SIG-M5 (cell line): ENCODE results near the gene POLR3K.
"Not testable (repeated sequence)": the region's sequence is repeated elsewhere in the genome, so short reads cannot be mapped to it uniquely, and the experiment has no call there.

Experiments used
- DNase-seq: peaks from one replicate; lab custom pipeline; 2025; lab: John Stamatoyannopoulos, UW

Gene POLR3K

DNA sequence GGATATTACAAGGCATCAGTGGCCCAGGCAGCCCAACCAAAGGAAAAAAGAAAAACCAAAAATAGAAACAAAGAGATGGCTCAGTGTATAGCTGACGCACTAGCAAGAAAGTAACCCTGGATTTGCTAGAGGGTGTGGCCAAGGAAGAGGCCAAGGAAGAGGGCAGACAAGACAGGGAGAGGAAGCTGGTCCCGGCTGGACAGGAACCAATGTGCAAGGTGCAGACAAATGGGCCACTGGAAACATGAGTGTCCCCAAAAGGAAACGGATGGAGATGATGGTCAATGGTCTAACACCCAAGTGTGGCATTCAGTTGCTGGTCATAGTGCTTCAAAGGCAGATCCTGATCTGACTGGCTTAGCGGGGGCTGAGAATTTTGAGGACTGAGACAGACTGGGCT, 10.7 kb downstream of the POLR3K start:
- no peak for DNase-seq

DNA sequence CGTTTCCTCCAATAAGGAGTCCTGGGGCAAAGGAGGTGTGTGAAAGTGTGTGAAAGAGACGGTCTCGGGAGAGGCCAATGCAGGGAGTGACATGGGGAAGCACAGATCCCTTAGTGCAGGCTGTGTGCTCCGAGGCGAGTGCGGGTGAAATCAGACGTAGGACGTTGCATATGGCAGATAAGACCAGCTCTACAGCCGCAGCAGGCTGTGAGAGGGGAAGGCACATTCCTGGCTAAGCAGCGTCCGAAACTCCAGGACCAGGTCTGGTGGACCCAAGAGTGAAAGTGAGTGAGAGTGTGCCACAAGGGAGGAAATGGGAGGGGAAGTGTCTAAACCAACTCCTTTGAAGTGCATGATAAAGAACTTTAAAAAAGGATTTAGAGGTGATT, 11.3 kb downstream of the POLR3K start:
- no peak for DNase-seq

DNA sequence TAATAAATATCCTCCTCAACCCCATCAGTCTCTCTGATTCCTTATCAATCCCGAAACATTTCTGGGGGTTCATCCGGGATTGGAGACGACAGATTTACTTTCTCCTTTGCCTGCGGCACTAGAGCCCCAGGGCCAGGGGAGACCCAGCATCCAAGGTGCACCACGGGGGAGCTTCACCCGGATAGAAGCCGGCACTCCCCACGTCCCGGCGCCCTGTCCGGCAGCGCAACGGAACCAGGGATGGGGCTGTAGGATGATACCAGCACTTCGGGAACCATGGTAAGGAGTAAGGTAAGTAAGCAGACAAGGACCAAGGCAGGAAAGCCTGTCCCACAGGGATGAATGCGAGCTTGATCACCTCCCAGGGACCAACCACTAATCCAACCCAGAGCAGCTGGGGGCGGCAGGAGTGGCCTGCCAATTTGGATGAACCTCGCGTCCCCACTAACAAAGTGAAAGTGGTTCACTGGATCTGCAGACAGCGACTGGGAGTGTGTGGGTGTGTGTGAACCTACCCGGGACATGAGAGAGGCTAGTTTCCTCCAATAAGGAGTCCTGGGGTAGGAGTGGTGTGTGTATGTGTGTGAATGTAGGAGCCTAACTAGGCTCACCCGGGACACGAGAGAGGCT, 11.9 kb downstream of the POLR3K start:
- DNase-seq, result no peak

DNA sequence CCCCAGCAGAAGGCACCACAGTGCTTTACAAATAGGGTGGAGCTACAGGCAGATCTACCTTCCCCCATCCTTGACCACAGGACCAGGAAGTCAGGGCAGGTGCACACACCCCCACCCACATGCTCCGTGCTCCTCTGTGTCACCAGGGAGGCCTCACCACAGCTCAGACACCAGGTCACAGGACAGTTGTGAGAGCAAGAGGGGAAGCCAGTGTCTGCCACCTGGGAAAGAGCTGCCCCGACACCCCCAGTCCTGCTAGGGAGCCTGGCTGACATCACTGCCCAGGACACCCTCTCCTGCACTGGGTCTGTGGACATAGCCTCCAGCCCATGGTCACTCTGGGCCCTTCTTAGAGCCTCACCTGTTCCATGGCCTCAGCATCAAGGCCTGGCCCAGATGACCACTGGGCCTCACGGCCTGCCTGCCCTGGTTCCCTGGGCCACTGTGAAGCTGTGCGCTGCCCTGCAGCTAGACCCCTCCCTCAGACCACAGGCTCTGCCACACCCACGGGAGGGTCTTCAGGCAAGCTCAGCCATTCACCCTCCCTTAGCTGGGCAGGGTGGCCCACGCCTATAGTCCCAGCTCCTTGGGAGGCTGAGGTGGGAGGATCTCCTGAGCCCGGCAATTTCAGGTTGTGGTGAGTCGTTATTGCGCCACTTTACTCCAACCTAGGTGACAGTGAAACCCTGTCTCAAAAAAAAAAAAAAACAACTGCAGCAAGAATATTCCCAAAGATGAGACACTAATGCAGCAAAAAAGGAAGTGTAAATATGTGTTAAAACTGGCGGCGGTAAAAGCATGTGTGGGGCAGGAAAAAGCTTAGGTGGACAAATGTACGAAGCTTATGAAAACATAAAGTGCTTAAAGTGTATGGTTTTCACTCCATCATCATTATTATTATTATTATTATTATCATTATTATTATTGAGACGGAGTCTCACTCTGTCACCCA, 14.2 kb downstream of the POLR3K start:
- no peak for DNase-seq

DNA sequence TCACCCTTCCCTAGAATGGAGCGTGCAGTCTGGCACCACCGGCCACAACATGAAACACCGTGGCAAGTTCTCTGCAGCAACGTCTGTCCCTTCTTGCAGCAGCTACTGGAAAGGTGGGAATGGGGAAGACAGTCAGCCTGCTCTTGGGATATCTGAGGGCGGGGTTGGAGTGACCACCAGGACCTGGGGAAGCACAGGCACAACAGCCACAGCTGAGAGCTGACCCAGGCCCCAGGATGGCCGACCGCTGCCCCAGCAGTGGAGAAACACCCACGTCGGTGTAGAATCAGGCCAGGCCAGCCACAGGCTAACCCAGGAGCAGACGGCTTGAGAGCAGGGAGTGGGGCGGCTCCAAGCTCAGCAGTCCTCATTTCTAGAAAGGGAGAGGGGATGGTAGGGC, 15.2 kb downstream of the POLR3K start:
- not testable (repeated sequence) for DNase-seq

DNA sequence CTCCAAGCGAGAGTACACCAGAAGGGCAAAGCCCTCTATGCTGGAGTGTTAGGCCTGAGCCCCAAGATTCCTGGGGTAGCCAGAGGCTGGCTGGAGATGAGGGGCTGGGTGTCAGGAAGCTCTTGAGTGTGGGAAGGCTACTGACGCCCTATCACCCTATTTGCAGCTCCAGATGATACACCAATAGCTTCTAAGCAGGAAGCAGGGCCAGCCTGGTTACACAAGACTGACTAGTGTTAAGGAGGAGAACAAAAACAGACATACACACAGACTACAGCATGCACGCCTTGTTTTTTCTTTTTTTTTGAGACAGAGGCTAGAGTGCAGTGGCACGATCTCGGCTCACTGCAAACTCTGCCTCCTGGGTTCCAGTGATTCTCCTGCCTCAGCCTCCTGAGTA, 15.9 kb downstream of the POLR3K start:
- DNase-seq, result no peak

DNA sequence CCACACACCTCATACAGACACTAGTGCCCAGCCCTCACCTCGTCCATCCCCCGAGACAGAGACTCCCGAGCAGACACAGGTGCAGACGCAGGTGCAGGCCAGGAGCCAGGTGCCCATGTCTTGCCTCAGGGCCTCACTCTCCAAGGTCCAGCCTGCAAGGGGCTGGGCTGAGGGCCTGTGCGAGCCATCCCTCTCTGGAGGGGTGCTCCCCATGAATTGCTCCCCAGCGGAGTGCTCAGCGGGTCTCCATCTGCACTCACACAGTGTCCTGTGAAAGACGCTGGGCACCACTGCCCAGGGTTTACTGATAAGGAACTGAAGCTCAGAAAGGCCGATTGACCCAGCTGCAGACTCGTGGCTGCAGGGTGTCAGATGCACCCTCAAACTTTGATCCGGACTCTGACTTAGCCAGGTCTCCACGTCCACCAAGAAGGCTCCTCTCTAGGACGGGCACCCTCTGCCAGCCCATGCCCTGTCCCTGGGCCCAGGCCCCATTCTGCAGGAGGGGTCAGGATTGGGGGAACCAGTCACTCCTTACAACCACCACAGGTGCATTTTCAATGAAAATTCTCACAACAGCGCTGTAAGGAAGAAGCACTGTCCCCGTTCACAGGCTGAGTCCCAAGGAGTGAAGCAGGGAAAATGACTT, 16.9 kb downstream of the POLR3K start:
- DNase-seq, result no peak

DNA sequence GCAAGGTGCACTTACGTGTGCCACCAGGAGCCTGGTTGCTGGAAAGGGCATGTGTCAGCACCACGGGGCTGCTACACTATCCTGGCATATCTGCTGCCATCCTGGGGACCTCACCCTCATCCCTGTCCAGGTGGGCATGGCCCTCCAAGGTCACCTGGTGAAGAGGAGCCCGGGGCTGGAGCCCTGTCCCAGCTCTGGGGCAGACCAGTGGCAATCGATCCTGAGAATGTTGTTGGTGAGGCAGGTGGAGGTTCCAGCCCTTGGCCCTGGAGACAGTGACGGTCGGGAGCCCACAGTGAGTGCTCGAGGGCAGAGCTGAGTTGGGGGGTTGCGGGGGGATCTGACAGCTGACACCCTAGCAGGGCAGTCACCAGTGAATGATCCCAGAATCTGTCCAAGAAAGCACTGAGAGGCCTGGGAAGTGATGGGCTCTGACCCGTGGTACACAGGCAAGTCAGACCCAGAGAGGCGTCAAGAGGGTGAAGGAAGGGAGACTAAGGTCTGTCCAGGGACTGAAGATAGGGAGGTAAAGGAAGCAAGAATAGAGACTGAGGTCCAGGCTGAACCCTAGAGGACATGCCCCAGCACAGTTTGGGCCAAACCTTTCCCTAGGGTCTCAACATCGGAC, 17.6 kb downstream of the POLR3K start:
- DNase-seq, result no peak

DNA sequence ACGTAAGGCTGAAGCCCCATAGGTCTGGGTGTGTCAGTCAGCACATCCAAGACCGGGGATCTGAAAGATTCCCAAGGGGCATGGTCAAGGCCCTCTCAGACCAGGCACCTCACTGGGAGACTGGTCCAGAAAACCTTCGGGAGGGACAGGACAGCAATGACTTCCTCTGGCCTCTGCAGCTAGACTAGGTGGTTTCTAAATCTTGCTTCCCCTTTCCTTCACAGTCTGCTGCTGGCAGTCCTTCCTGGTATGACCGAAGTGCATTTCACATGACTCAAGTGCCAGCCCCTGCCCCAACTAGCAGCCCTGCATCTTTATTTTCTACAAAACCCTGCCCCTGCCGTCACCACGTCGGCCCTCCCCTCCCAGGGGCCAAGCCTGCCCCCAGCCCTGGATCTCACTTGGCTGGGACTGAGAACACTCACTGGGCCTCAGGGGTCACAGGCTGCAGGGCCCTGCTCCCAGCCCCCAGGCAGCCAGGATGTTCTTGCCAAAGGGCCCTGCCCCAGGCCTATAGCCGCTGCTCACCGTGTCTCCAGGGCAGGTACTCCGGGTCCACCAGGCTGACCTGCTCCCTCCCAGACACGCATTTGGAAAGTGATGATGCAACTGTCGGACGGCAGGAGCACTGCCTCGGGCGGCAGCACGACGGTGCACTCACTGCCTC, 18.3 kb downstream of the POLR3K start:
- peak; percentile 30 for DNase-seq

DNA sequence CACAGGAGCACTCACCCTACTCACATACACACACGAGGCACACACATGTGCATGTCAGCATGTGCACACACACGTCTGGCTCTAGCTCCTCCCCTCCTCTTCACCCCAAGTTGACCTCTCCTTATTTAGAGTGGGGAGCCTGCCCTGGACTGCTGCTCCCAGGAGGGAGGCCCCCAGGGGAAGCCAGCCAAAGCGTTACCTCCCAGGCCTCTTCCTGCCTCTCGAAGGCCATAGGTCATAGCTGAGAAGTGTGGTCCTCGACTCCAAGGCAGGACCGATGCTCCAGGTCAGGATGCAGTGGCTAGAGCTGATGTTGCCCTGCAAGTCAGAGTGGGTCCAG, 18.8 kb downstream of the POLR3K start:
- DNase-seq, result no peak

DNA sequence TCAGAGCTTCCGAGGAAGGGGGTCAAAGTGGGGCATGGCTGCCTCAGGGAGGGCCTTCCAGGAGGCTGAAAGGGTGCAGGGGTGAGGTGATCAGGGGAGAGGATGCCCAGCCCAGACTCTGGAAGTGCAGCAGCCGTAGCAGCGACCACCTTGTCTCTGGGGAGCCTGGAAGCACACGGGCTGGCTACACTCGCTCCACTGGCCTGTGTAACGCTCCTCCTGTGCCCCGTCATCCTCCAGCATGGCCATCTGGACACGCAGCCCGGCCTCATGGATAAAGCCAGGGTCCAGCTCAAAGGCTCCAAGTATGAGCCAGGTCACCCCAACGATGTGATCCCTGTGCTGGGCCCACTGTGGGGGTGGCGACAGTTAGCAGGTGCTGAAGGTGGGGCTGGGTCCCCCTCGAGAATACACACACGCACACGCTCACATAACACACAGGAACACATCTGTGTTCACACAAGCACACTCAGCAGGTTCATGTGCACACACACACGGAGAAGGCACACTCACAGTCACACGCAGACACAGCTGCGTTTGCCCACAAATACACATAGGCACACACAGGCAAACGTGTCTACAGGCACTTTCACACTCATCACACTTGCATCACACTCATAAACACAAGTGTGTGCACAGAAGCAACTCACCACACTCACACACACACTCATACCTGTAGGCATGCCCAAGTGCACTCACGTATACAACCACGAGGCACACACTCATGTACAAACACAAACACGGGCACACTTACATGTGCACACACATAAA, 19.3 kb downstream of the POLR3K start:
- no peak for DNase-seq

DNA sequence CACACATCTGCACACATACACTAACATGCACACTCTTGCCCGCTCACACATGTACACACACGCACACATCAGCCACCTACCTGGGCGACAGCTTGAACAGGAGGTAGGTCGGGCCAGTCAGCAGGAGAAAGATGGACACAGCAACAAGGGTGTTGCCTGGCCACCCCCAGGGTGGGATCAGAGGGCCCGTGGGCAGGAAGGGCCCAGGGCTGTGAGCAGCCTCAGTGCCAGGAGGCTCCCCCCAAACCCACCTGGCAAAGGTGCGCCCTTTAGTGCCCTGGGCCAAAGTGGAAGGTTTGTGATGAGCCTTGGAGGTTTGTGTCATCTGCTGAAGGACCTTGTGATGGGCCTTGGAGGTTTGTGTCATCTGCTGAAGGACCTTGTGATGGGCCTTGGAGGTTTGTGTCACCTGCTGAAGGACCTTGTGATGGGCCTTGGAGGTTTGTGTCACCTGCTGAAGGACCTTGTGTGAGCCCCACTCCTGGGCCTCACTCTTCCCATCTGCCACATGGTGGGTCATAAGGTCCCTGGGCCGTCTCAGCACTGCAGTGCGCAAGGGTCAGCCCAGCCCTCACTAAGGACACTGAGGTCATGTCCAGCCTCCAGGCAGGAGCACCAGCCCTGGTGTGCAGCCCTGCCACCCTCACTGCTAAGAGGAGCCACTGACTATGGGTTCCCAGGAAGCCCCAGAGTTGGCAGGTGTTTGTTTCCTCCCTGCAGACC, 20.1 kb downstream of the POLR3K start:
- not testable (repeated sequence) for DNase-seq

DNA sequence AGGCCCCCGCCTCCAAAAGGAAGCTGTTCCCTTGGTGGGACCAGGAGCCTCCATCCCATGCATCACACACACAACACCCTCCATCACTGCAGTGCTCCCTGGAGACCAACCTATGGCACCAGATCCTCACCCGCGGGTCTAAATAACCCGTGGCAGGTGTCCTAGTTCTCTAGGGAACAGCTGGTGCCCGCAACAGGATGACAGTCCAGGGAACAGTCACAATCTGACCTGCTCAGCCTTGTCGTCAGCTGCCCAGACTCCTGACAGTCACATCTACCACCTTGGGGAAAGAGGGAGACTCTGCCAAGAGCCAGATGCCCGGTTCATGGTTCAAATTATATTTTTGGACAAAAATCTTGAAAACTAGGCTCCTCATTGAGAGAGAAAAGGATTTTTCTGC, 22.8 kb downstream of the POLR3K start:
- DNase-seq, result not testable (repeated sequence)

DNA sequence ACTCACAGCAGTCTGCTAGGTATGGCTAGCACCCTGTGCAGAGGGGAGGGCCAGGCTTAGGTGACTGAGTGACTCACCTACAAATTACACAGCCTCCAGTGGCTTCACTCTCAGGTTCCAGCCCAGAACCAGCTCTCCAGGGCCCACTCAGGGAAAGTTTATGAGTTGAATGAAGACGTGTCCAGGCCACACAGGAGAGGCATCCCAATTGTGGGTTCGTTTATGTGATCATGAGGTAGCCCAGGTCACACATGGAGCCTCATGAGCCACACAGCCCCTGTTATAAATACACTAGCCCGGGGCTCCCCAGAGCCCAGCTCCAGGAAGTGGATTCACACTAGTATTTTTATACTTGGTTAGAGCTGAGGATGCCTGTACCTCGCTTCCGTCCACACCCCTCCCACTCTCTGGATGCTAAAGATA, 27.5 kb downstream of the POLR3K start:
- not testable (repeated sequence) for DNase-seq

DNA sequence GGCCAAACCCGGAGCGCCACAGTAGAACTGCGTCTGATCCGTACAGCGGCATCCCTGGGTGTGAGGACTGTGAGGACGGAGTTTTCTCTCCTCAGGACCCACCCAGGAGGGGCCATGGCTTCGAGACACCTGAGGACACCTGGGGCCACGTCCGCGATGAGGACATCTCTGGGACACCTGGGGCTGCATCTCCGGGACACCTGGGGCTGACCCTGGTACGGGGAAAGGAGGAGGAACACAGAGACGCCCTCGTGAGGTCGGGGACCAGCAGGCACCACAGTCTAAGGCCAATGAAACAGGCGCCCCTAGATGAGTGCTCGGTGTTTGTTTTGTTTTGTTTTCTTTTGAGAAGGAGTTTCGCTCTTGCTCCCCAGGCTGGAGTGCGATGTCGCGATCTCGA, 29.3 kb downstream of the POLR3K start:
- not testable (repeated sequence) for DNase-seq

DNA sequence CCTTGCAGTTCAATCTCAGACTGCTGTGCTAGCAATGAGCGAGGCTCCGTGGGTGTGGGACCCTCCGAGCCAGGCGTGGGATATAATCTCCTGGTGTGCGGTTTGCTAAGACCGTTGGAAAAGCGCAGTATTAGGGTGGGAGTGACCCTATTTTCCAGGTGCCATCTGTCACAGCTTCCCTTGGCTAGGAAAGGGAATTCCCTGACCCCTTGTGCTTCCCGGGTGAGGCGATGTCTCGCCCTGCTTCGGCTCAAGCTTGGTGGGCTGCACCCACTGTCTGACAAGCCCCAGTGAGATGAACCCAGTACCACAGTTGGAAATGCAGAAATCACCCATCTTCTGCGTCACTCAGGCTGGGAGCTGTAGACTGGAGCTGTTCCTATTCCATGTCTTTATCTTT, 32.5 kb downstream of the POLR3K start:
- not testable (repeated sequence) for DNase-seq

DNA sequence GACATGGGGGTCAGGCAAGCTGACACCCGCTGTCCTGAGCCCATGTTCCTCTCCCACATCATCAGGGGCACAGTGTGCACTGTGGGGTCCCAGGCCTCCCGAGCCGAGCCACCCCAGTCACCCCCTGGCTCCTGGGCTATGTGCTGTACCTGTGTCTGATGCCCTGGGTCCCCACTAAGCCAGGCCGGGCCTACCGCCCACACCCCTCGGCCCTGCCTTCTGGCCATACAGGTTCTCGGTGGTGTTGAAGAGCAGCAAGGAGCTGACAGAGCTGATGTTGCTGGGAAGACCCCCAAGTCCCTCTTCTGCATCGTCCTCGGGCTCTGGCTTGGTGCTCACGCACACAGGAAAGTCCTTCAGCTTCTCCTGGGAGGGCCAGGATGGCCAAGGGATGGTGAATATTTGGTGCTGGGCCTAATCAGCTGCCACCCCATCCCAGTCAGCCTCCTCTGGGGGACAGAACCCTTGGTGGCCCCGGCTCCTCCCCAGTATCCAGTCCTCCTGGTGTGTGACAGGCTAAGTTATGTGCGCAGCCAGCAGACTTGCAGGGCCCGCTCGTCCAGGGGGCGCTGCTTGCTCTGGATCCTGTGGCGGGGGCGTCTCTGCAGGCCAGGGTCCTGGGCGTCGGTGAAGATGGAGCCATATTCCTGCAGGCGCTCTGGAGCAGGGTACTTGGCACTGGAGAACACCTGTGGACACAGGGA, 36.2 kb downstream of the POLR3K start:
- not testable (repeated sequence) for DNase-seq

DNA sequence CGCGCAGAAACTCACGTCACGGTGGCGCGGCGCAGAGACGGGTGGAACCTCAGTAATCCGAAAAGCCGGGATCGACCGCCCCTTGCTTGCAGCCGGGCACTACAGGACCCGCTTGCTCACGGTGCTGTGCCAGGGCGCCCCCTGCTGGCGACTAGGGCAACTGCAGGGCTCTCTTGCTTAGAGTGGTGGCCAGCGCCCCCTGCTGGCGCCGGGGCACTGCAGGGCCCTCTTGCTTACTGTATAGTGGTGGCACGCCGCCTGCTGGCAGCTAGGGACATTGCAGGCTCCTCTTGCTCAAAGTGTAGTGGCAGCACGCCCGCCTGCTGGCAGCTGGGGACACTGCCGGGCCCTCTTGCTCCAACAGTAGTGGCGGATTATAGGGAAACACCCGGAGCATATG, 42.6 kb downstream of the POLR3K start:
- peak; percentile 45 for DNase-seq

DNA sequence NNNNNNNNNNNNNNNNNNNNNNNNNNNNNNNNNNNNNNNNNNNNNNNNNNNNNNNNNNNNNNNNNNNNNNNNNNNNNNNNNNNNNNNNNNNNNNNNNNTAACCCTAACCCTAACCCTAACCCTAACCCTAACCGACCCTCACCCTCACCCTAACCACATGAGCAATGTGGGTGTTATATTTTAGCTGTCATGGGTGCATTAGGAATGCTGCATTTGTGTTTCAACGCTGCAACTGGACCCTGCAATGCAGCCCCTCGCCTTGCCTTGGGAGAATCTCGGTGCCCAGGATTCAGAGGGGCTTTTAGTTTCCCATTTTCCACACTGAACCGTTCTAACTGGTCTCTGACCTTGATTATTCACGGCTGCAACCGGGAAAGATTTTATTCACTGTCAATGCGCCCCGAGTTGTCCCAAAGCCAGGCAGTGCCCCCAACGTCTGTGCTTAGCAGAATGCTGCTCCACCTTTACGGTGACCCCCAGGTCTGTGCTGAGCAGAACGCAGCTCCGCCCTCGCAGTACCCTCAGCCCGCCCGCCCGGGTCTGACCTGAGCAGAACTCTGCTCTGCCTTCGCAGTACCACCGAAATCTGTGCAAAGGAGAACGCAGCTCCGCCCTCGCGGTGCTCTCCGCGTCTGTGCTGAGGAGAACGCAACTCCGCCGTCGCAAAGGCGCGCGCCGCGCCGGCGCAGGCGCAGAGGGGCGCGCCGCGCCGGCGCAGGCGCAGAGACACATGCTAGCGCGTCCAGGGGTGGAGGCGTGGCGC, 43.3 kb downstream of the POLR3K start:
- DNase-seq, result no peak
